ENCODE measurements around the gene FTCDNL1.
A peak's percentile ranks its signal among the peaks of the same experiment; 100 is the strongest.

Gene FTCDNL1

GRCh38 chr2:199850718-199851500 lies at the start of gene FTCDNL1:
Gene FTCDNL1, minus strand, starts transcription at chr2:199851192. Its CDS starts 2,230 bp downstream, at chr2:199848962.
- peak; percentile 75 for DNase-seq (ENCODE audit: low read depth, low spot score)

- DNase-seq (ENCODE audit: low read depth, low spot score), result no peak
Observed at GRCh38 chr2:199896617-199897016, 45.6 kb upstream of the FTCDNL1 start.

- DNase-seq (ENCODE audit: low read depth, low spot score), result no peak
Observed at GRCh38 chr2:199895406-199895805, 44.4 kb upstream of the FTCDNL1 start.

GRCh38 chr2:199883474-199884212 lies 32.7 kb upstream of the FTCDNL1 start:
- DNase-seq (ENCODE audit: low read depth, low spot score), result no peak

GRCh38 chr2:199882667-199883066 lies 31.7 kb upstream of the FTCDNL1 start:
- DNase-seq (ENCODE audit: low read depth, low spot score), result no peak

- DNase-seq (ENCODE audit: low read depth, low spot score), result peak; percentile 31
Observed at GRCh38 chr2:199875400-199875799, 24.4 kb upstream of the FTCDNL1 start.

- no peak for DNase-seq (ENCODE audit: low read depth, low spot score)
Observed at GRCh38 chr2:199874209-199874608, 23.2 kb upstream of the FTCDNL1 start.

- no peak for DNase-seq (ENCODE audit: low read depth, low spot score)
Observed at GRCh38 chr2:199870581-199870980, 19.6 kb upstream of the FTCDNL1 start.

- DNase-seq (ENCODE audit: low read depth, low spot score), result no peak
Observed at GRCh38 chr2:199869653-199870052, 18.7 kb upstream of the FTCDNL1 start.

GRCh38 chr2:199869227-199869541 lies 18.2 kb upstream of the FTCDNL1 start:
- DNase-seq (ENCODE audit: low read depth, low spot score), result no peak

- no peak for DNase-seq (ENCODE audit: low read depth, low spot score)
Observed at GRCh38 chr2:199868431-199869226, 17.6 kb upstream of the FTCDNL1 start.

GRCh38 chr2:199865905-199866304 lies 14.9 kb upstream of the FTCDNL1 start:
- DNase-seq (ENCODE audit: low read depth, low spot score), result no peak

GRCh38 chr2:199862788-199863187 lies 11.8 kb upstream of the FTCDNL1 start:
- DNase-seq (ENCODE audit: low read depth, low spot score), result peak; percentile 14

GRCh38 chr2:199861132-199861774 lies 10.3 kb upstream of the FTCDNL1 start:
- peak; percentile 37 for DNase-seq (ENCODE audit: low read depth, low spot score)

GRCh38 chr2:199855812-199856211 lies 4.8 kb upstream of the FTCDNL1 start:
- DNase-seq (ENCODE audit: low read depth, low spot score), result no peak

- DNase-seq (ENCODE audit: low read depth, low spot score), result peak; percentile 7
Observed at GRCh38 chr2:199851883-199852282, 891 bp upstream of the FTCDNL1 start.

- DNase-seq (ENCODE audit: low read depth, low spot score), result no peak
Observed at GRCh38 chr2:199851501-199851810, 464 bp upstream of the FTCDNL1 start.

- DNase-seq (ENCODE audit: low read depth, low spot score), result no peak
Observed at GRCh38 chr2:199850218-199850717, 724 bp downstream of the FTCDNL1 start.

GRCh38 chr2:199848389-199849130 lies 2.4 kb downstream of the FTCDNL1 start:
- no peak for DNase-seq (ENCODE audit: low read depth, low spot score)

GRCh38 chr2:199847181-199847864 lies 3.7 kb downstream of the FTCDNL1 start:
- DNase-seq (ENCODE audit: low read depth, low spot score), result no peak

Measured in astrocyte of the hippocampus (primary cell).